Astrocyte of the hippocampus (primary cell): ENCODE measurements around the gene LAMA3.

Experiments used
- DNase-seq: peaks from one replicate; pipeline ENCODE4 v3.0.0; 2011; ENCODE audit warnings: low read depth, low spot score

Gene LAMA3

DNA sequence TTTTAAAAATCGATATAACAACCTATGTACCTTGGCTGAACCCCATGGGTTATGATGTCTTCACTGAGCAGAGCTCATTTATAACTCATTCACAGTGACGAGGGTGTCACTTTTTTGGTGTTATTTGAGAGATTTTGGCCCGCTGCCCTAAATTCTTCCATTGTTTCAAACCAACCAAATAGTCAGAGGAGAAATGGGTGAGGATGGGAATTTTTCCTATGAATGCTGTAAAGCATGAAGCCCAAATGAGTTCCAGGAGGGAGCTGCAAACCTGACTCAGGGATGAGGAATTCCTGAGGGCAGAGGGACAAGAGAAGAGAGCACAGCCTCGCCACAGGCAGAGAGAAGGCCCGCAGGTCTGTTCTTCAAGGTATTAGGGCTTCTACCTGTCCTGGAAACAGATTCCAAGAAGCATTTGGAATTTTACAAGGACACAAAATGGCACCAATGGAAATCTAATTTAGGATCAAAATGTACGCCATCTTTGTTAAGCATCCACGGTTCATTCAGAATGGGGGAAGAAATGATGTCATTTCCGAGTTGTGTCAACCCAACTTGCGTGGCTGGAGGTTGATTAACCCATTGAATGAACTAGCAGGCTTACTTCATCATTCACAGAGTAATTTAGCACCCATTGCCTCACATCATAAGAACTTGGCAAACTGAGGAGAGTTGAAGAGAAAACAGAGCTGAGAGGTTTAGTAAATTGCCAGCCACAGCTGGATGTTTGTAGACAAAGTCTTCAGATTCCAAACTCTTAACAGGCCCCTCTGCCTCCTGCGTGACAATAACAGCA, 133.5 kb downstream of the LAMA3 start:
- DNase-seq, result peak; percentile 74

GRCh38 chr18:23824240-23824639, 135.0 kb downstream of the LAMA3 start:
- DNase-seq, result peak; percentile 10

DNA sequence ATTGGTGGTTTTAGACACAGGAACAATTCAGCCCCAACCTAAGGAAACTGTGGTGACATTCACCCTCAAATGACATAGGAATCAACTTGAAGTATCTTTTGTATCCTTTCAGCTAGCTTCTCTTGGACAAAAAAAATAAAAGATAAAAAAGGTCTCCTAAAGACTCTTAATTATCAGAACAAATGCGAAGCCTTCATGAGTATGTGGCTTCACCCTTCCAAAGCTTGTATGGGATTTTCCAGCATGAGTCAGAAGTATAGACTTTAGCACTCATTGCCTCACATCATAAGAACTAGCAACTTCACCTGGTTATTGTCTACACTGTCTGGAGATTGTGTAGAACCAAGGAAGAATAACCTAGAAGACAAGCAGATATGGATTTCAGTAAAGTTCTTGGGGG, 135.4 kb downstream of the LAMA3 start:
- DNase-seq, result peak; percentile 32

DNA sequence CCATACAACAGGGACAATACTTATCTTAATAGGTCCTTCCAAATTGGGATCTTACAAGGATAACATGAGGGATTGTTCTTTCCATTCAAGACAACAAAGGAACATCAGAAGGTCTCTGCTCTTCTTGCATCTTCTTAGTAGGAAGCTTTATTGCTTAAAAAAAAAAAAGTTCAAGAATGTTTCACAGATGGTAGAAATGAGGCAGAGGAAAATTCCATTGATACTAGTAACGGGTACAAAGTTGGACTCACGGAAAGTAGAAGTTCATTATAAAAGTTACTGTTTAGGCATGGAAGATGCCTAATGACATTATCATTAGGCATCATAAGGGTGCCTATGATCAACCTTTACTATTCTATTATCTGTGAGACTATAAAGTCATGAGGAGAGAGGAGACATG, 136.2 kb downstream of the LAMA3 start:
- DNase-seq, result peak; percentile 22

DNA sequence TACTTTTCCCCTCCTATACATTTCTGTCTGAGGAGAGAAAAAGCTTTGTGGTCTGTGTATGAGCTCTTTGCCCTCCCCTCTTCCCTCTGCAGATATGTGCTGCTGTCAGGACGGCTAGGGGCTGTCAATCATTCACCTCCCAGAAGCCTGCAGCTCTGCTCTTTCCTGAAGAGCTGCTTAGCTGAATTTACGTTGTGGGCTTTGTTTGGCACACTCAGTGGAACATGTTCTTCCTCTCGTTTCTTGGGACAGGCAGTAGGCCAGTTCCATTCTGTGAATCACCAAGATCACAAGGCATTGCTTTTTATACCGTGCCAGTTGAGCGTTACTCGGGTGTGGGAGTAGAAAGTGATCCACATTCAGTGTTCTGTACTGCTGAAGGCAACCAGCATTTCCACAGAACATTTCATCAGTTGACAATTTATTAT, 136.7 kb downstream of the LAMA3 start:
- peak; percentile 93 for DNase-seq

GRCh38 chr18:23826850-23827620, 137.8 kb downstream of the LAMA3 start:
- no peak for DNase-seq

DNA sequence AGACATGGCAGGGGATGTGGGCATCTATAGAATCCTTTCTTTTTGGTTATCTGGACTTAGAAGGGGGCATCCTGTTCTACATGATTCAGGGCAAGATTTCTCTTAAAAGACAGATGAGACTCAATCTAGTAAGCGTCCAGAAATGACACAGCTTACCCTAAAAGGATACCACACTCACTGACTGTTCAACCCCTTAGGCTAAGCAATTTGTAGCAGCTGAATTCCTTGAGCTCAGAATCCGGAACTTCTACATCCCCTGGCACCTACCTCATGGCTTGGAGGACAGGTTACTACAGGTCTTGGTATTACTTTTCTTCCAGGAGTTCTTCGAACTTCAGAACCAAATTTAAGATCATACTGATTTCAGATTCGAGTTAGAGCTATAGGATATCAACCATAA, 138.4 kb downstream of the LAMA3 start:
- peak; percentile 10 for DNase-seq

- peak; percentile 61 for DNase-seq
Measured at GRCh38 chr18:23828426-23828825, 139.2 kb downstream of the LAMA3 start.

DNA sequence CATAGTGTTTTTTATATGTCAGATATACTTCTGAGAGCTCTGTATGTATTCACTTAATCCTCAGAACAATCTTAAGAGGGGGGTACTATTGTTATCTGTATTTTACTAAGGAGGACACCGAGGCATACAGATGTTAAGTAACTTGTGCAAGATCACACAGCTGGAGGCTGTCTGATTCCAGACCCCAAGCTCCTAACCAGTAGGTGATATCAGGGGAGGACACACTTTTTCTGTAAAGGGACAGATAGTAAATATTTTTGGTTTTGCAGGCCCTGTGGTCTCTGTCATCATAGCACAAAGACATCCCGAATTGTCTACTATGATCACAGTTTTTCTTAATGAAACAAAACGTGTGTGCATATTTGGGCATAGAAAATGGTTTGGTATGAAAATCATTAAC, 143.7 kb downstream of the LAMA3 start:
- no peak for DNase-seq

DNA sequence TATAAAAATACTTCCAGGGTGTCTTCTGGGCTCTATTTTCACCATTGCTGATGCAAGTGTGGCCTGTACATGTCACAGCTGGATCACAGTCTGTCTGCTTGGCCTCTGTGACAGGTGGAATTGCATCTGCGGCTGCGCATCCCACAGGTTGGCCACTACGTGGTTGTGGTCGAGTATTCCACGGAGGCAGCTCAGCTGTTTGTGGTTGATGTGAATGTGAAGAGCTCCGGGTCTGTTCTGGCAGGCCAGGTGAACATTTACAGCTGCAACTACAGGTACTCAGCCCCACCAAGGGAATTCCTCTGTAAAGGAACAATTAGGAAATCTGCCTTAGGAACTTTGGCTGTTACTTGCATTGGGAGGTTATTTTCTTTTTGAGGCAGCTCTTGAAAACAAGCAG, 144.5 kb downstream of the LAMA3 start:
- no peak for DNase-seq

- no peak for DNase-seq
Measured at GRCh38 chr18:23835091-23835490, 145.8 kb downstream of the LAMA3 start.

GRCh38 chr18:23835506-23835905, 146.3 kb downstream of the LAMA3 start:
- no peak for DNase-seq

DNA sequence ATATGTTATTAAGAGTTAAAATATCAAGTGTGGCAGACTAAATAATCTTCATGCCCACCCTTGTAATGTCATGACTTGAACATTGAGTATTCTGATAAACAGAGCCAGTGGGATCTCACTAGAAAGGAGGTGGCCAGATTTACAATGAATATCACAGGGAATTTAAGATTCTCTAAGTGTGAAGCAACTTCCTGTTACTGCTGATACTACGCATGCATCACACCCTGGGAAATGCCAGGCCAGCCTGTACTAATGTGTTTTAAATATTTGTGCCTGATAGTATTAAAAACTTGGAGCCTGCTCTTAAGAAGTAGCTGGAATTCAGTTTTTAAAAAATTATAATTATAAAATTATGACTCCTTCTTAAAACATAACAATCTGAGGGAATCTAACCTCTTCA, 148.3 kb downstream of the LAMA3 start:
- DNase-seq, result peak; percentile 60

DNA sequence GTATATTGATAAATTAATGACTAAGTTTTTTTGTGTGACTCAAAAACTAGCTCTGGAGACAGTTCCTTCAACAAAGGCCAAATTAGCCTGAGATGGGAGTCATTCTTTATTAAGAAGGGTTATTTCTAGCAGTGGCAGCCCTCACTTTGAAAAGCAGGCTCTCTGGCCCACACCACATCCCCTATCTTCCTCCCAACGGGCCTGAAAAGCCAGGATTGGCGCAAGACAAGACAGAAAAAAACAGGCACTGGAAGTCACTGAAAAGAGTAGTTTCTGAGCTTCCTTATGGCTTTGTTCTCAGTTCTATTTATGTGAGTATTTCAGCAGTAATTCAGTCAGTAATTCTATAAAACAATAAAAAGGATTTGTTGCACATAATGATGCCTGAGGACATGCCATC, 149.0 kb downstream of the LAMA3 start:
- no peak for DNase-seq

DNA sequence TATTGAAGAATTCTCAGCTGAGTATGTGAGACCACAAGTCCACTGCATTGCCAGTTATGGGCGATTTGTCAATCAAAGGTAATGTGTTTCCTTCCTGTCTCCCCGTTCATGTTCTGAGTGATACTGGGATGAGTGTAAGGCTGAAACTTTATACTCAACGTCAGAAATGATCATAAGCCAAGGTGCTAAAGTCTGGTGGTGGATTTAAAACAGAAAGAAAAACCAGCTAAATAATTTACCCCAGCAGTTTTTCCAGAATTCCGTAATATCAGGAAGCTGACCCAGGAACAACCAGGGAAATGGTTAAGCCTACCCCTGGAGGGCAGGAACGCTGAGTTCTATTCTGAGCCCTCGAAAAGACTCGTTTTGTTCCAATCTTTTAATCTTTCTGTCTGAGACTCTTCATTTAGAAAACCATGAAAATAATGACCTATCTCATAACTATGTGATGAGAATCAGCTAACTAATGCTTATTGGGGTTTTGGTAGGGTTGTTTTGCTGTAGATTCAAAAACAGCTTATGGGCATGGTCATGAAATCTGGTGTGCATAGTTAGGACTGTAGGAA, 149.6 kb downstream of the LAMA3 start:
- DNase-seq, result peak; percentile 61

GRCh38 chr18:23842305-23842704, 153.1 kb downstream of the LAMA3 start:
- no peak for DNase-seq

DNA sequence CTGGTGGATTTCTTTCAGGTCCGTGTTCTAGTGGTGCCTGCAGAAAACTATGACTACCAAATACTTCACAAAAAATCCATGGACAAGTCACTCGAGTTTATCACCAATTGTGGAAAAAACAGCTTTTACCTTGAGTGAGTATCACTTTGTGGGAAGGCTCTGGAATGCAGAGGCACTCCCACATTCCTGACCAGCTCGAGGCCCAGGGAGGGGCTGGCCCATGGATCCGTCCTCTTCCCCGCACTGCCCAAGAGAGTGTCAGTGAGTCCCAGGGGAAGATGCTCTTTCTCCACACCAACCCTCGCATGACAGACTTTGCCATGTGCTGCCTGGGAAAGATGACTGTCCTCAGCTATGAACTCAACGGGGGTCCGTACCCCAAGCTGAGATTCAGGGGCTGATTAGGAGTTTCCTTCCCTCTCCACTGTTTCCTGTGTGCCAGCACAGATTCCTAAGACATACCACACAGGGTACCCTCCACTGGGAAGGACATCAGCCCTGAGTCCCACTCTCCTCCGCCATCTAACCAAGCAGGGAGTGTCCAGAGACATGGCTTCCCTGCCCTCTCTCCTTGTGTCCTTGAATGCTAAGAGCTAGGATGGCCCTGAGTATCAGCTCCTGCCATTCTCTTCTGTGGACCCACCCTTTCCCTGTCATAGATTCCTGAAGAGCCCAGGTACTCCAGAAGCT, 155.9 kb downstream of the LAMA3 start:
- DNase-seq, result peak; percentile 79

DNA sequence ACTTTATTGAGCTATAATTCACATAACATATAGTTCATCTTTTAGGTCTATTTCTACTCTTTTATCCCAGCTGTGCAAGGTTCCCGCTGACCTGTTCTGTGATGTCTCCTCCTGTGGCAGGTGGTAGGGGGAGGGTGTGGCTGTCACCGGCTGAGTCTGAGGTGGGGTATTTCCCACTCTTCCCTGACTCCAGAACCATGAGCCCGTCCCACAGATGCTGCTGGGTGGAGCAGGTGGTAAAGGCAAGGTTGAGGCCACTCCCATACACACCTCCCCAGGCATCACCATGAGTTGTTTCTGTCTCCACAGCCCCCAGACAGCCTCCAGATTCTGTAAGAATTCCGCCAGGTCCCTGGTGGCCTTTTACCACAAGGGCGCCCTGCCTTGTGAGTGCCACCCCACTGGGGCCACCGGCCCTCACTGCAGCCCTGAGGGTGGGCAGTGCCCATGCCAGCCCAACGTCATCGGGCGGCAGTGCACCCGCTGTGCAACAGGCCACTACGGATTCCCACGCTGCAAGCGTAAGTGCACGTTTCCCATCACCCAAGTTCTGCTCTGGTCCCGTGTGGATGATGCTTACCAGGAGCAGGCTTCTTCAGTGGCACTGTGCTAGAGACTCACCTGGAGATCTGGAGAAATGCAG, 156.9 kb downstream of the LAMA3 start:
- DNase-seq, result no peak

DNA sequence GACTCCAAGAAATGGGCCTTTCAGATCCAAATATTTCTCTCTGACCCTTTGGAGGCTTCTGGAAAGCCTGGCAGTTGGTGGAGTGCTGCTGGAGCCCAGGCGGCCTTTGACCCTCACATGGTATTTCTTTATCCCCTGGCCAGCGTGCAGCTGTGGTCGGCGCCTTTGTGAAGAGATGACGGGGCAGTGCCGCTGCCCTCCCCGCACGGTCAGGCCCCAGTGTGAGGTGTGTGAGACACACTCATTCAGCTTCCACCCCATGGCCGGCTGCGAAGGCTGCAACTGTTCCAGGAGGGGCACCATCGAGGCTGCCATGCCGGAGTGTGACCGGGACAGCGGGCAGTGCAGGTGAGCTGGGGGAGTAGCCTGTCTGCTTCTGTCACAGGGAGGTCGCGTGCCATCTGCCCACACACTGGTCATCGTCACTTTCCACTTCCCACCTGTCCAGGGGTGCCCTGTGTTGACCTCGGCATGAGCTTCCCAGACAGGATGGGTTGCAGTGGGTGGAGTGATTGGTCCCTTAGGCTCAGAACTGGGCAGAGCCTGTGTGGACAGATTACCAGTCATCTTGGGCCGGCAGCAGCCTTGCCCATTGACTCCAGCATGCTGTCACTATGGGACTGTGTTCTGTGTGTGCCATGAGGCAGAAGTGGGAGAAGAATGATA, 158.2 kb downstream of the LAMA3 start:
- no peak for DNase-seq

DNA sequence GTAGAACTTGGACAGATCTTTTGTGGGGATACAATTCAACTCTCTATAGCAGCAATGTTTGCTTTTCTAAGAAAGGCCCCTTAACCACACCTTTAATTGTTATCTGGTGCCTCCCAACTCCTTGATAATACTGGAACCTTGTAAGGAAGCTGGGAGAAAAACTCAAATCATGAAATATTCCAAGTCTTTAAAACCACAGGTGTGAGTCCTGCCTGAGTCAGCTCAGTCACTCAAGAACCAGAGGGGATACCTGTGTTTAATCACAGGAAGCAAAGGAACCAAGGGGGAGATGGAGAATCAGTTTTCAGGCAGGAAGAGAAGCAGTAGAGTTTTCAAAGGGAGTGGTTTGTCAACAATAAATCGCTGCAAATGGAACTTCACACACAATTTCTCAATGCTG, 159.9 kb downstream of the LAMA3 start:
- no peak for DNase-seq

DNA sequence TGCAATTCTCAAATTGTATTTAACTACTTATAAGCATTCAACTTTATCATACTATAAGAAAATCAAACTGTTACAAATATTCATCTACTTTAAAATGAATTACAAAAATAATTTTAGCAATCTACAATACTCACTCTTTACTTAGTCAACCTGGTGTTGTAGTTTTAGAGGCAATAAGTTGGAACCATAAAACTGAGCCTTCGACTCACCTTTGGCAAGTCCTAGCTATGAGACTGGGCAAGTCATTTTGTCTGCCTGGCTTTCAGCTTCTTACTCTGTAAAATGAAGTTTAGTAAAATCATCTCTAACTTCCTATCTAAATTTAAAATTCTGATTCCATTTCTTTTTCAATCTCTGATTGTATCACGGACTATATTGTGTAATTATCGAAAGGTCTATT, 161.0 kb downstream of the LAMA3 start:
- no peak for DNase-seq
